Stimulated activated naive B cell treated with anti-CD40 and anti-IgM and Interleukin-4, amounts not matched to agents 10 μg/mL and 1 μg/mL and 100 μg/mL, for 72 hours (primary cell): ENCODE results near the gene ZSWIM5.
"Not testable (repeated sequence)": the region's sequence is repeated elsewhere in the genome, so short reads cannot be mapped to it uniquely, and the experiment has no call there.

ENCODE experiments used
- ATAC-seq, 2 donors: fragments of 150-1000 bp; cut with Tn5 transposase; replicated peaks; 2 replicates each; pipeline ENCODE4 v1.10.0; 2021; ENCODE audit warnings: moderate library complexity in 1 of 2
- DNase-seq: peaks from one replicate; pipeline ENCODE4 v3.0.0; 2021
- H3K27ac Mint-ChIP-seq: one replicate; pipeline ENCODE4 v1.8.0; 2022; ENCODE audit warnings: mild to moderate bottlenecking, mixed read lengths
- H3K27me3 Mint-ChIP-seq, 2 donors: one replicate each; pipeline ENCODE4 v1.8.0; 2022; ENCODE audit warnings: mixed read lengths in 2 of 2
- H3K36me3 Mint-ChIP-seq, 2 donors: one replicate each; pipeline ENCODE4 v1.8.0; 2022; ENCODE audit warnings: mixed read lengths in 2 of 2, mild to moderate bottlenecking in 1 of 2
- H3K4me1 Mint-ChIP-seq, 2 donors: one replicate each; pipeline ENCODE4 v1.8.0; 2022; ENCODE audit warnings: mixed read lengths in 2 of 2, mild to moderate bottlenecking in 1 of 2
- H3K4me3 Mint-ChIP-seq, 2 donors: one replicate each; pipeline ENCODE4 v1.8.0; 2022; ENCODE audit warnings: mild to moderate bottlenecking in 2 of 2, mixed read lengths in 2 of 2, moderate library complexity in 1 of 2
- H3K9me3 Mint-ChIP-seq, 2 donors: one replicate each; pipeline ENCODE4 v1.8.0; 2022; ENCODE audit warnings: mixed read lengths in 2 of 2, mild to moderate bottlenecking in 1 of 2

Gene ZSWIM5

DNA sequence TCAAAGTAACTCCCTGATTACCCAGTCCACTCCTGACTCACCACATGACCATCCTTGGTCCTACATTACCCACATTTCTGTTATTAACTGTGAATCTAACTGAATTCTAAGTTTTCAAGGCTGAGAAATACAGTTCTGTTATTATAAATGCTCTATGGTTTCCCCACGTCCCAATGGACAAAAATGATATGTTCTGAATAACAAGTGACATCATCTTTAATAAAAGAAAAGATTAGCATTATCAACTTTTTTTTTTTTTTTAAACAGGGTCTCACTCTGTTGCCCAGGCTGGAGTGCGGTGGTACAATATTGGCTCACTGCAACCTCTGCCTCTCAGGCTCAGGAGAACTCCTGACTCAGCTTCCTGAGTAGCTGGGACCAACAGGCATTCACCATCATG lies 59.6 kb downstream of the ZSWIM5 start:
- Mint-ChIP-seq H3K36me3 (no peaks in the 10 kb centered on the region), H3K27me3 (peaks cover under 1 to 13% of the 10 kb centered on the region in 2 donors), H3K9me3 (no peaks in the 10 kb centered on the region), H3K4me1 (no peaks in the 10 kb centered on the region), H3K27ac (no peak overlapping the region), H3K4me3 (no peak overlapping the region)
- DNase-seq (no peak), ATAC-seq (no peak)

DNA sequence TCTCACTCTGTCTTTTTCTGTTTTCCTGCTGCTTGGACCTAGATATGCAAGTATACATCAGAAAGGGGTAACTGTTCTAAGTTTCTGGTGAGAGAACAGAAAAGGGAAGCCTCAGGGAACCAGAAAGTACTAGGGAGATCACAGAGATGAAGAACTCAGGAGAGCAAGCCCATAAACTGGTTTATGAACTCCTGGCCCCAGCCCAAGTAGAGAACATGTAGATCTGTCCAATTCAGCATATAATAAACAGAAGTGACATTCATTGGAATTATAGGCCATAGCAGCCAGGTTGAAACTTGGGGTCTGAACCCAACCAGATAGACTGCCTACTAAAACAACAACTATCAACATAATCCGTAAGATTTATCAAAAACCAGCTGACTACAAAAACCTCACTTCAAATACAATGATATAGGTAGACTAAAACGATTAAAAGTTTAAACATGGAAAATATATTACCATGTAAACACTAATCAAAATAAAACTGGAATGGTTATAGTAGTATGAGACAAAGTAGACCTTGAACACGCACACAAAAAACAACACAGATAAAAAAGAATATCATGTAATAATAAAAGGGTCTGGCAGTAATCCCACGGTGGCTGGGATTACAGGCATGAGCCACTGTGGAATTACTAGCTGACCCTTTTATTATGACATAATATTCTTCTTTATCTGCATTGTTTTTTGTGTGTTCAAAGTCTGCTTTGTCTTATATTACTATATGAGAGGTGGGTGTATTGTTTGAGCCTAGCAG lies 65.0 kb downstream of the ZSWIM5 start:
- no peak for DNase-seq
- ATAC-seq, result no peak
- Mint-ChIP-seq H3K4me3 (no peak overlapping the region), H3K4me1 (no peaks in the 10 kb centered on the region), H3K9me3 (no peaks in the 10 kb centered on the region), H3K27ac (no peak overlapping the region), H3K27me3 (peaks cover 0 to 7% of the 10 kb centered on the region in 2 donors), H3K36me3 (no peaks in the 10 kb centered on the region)

- Mint-ChIP-seq H3K27ac (no peak overlapping the region), H3K27me3 (peaks cover 0 to 9% of the 10 kb centered on the region in 2 donors), H3K36me3 (no peaks in the 10 kb centered on the region), H3K4me3 (no peak overlapping the region), H3K4me1 (no peaks in the 10 kb centered on the region), H3K9me3 (no peaks in the 10 kb centered on the region)
- no peak for ATAC-seq
- no peak for DNase-seq
Measured at GRCh38 chr1:45136984-45137383, 69.4 kb downstream of the ZSWIM5 start.

DNA sequence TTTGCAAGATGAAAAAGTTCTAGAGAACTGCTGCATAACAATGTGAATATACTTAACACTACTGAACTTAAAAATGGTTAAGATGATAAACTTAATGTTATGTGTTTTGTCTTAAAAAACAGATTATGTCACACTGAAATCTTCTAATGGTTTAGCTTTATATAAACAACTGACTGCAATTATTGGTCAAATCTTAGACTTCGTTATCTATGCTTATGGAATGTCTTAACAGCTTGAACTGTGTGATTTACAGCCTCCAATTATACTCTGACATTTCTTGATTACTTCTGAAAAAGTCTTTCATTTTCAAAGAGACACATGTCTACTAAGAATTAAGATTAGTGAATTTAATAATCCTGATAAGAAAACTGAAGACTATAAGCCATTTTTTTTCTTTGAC lies 71.1 kb downstream of the ZSWIM5 start:
- Mint-ChIP-seq H3K4me1 (no peaks in the 10 kb centered on the region), H3K27me3 (peaks cover 0 to 12% of the 10 kb centered on the region in 2 donors), H3K27ac (no peak overlapping the region), H3K4me3 (no peak overlapping the region), H3K36me3 (no peaks in the 10 kb centered on the region), H3K9me3 (no peaks in the 10 kb centered on the region)
- DNase-seq, result no peak
- ATAC-seq, result no peak

- no peaks in the 10 kb centered on the region for H3K4me1 Mint-ChIP-seq
- H3K4me3 Mint-ChIP-seq, result no peak overlapping the region
- no peak overlapping the region for H3K27ac Mint-ChIP-seq
- peaks cover 0 to 16% of the 10 kb centered on the region in 2 donors for H3K27me3 Mint-ChIP-seq
- ATAC-seq (no peak), DNase-seq (no peak)
- no peaks in the 10 kb centered on the region for H3K36me3 Mint-ChIP-seq
- H3K9me3 Mint-ChIP-seq, result no peaks in the 10 kb centered on the region
Measured at GRCh38 chr1:45134461-45134873, 71.9 kb downstream of the ZSWIM5 start.

DNA sequence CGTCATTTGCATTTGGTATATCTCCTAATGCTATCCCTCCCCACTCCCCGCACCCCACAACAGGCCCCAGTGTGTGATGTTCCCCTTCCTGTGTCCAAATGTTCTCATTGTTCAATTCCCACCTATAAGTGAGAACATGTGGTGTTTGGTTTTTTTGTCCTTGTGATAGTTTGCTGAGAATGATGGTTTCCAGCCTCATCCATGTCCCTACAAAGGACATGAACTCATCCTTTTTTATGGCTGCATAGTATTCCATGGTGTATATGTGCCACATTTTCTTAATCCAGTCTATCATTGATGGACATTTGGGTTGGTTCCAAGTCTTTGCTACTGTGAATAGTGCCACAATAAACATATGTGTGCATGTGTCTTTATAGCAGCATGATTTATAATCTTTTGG lies 73.7 kb downstream of the ZSWIM5 start:
- H3K9me3 Mint-ChIP-seq, H3K4me3 Mint-ChIP-seq, H3K4me1 Mint-ChIP-seq, H3K27ac Mint-ChIP-seq, DNase-seq, H3K36me3 Mint-ChIP-seq, ATAC-seq: not testable (repeated sequence)
- H3K27me3 Mint-ChIP-seq, result peaks cover 0 to 20% of the 10 kb centered on the region in 2 donors

DNA sequence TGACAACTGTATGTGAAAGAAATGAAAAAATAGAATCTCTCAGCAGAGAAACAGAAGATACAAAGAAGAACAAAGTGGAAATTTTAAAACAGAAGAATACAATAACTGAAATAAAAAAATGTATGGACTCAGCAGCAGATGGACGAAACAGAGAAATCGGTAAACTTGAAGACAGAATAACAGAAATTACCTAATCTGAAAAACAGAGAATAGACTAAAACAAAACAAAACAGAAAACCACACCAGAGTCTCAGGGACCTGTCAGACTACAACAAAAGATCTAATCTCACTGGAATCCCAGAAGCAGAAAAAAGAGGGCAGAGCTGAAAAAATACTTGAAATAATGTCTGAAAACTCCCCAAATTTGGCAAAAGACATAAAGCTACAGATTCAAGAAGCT lies 83.0 kb downstream of the ZSWIM5 start:
- H3K4me3 Mint-ChIP-seq, result no peak overlapping the region
- H3K4me1 Mint-ChIP-seq, result no peaks in the 10 kb centered on the region
- DNase-seq (no peak), ATAC-seq (no peak)
- H3K9me3 Mint-ChIP-seq, result no peaks in the 10 kb centered on the region
- peaks cover 9 to 16% of the 10 kb centered on the region in 2 donors for H3K27me3 Mint-ChIP-seq
- no peak overlapping the region for H3K27ac Mint-ChIP-seq
- H3K36me3 Mint-ChIP-seq, result no peaks in the 10 kb centered on the region

GRCh38 chr1:45122724-45123123 lies 83.7 kb downstream of the ZSWIM5 start:
- no peak for DNase-seq
- Mint-ChIP-seq H3K9me3 (no peaks in the 10 kb centered on the region), H3K27ac (no peak overlapping the region), H3K36me3 (no peaks in the 10 kb centered on the region), H3K27me3 (peaks cover 9 to 16% of the 10 kb centered on the region in 2 donors), H3K4me3 (no peak overlapping the region), H3K4me1 (no peaks in the 10 kb centered on the region)
- no peak for ATAC-seq

- Mint-ChIP-seq H3K4me1 (peaks cover 0 to 5% of the 10 kb centered on the region in 2 donors), H3K4me3 (no peak overlapping the region), H3K9me3 (no peaks in the 10 kb centered on the region), H3K36me3 (no peaks in the 10 kb centered on the region), H3K27ac (no peak overlapping the region), H3K27me3 (peaks cover 9 to 21% of the 10 kb centered on the region in 2 donors)
- ATAC-seq, result no peak
- DNase-seq, result no peak
Measured at GRCh38 chr1:45117766-45118165, 88.6 kb downstream of the ZSWIM5 start.

DNA sequence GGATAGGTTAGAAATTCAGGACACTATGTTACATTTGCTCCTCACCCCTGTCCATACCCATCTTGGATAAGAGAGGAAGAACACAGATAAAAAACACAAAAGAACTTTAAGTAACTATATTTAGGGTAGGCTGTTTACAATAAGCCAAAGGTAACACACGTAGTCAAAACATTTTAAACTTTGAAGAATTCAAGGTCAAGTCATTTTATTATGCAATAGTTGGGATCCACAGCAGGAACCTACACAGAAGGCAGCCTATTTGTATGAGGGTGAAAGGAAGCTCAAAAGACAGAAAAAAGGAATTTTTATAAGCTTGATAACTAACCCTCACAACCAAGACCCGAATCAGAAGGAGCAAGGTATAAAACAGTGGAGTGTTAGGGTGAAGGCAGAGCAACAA lies 89.6 kb downstream of the ZSWIM5 start:
- Mint-ChIP-seq H3K27me3 (peaks cover 9 to 21% of the 10 kb centered on the region in 2 donors), H3K36me3 (no peaks in the 10 kb centered on the region), H3K27ac (no peak overlapping the region), H3K9me3 (no peaks in the 10 kb centered on the region), H3K4me3 (no peak overlapping the region), H3K4me1 (peaks cover 0 to 5% of the 10 kb centered on the region in 2 donors)
- ATAC-seq (no peak), DNase-seq (no peak)

GRCh38 chr1:45116340-45116739 lies 90.1 kb downstream of the ZSWIM5 start:
- Mint-ChIP-seq H3K36me3 (no peaks in the 10 kb centered on the region), H3K9me3 (no peaks in the 10 kb centered on the region), H3K27me3 (peaks cover 8 to 17% of the 10 kb centered on the region in 2 donors), H3K27ac (no peak overlapping the region), H3K4me3 (no peak overlapping the region), H3K4me1 (peaks cover 0 to 5% of the 10 kb centered on the region in 2 donors)
- DNase-seq, result no peak
- no peak for ATAC-seq

- not testable (repeated sequence) for H3K27ac Mint-ChIP-seq, ATAC-seq, DNase-seq, H3K4me1 Mint-ChIP-seq, H3K9me3 Mint-ChIP-seq, H3K4me3 Mint-ChIP-seq, H3K36me3 Mint-ChIP-seq, H3K27me3 Mint-ChIP-seq
Measured at GRCh38 chr1:45115198-45115597, 91.2 kb downstream of the ZSWIM5 start.

DNA sequence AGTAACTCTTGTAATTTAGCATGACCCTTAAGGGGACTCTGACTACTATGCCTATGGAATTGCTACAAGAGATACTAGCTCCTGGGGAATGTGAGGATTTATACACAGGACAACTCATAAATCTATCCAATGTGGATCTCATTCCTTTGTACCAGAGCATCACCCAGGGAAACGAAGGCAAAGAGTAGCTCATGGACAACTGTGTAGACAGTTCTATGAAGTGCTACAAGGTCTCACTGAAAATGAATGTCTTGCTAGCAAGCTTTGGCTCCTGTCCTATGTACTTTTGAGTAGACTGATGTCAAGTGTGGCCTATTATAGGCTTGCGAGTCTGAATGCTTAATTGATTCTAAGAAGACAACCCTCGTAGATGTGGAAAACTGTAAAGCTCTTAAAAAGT lies 93.7 kb downstream of the ZSWIM5 start:
- peaks cover 0 to 8% of the 10 kb centered on the region in 2 donors for H3K27me3 Mint-ChIP-seq
- H3K27ac Mint-ChIP-seq, result no peak overlapping the region
- peaks cover under 1 to 1% of the 10 kb centered on the region in 2 donors for H3K9me3 Mint-ChIP-seq
- H3K4me3 Mint-ChIP-seq, result no peak overlapping the region
- DNase-seq, result no peak
- H3K36me3 Mint-ChIP-seq, result no peaks in the 10 kb centered on the region
- no peak for ATAC-seq
- peaks cover 0 to 5% of the 10 kb centered on the region in 2 donors for H3K4me1 Mint-ChIP-seq

GRCh38 chr1:45111239-45111638 lies 95.2 kb downstream of the ZSWIM5 start:
- no peak overlapping the region for H3K27ac Mint-ChIP-seq
- H3K36me3 Mint-ChIP-seq, result no peaks in the 10 kb centered on the region
- H3K27me3 Mint-ChIP-seq, result peaks cover 0 to 11% of the 10 kb centered on the region in 2 donors
- peaks cover 2 to 3% of the 10 kb centered on the region in 2 donors for H3K9me3 Mint-ChIP-seq
- H3K4me3 Mint-ChIP-seq, result no peak overlapping the region
- DNase-seq (no peak), ATAC-seq (no peak)
- peaks cover 0 to 2% of the 10 kb centered on the region in 2 donors for H3K4me1 Mint-ChIP-seq

DNA sequence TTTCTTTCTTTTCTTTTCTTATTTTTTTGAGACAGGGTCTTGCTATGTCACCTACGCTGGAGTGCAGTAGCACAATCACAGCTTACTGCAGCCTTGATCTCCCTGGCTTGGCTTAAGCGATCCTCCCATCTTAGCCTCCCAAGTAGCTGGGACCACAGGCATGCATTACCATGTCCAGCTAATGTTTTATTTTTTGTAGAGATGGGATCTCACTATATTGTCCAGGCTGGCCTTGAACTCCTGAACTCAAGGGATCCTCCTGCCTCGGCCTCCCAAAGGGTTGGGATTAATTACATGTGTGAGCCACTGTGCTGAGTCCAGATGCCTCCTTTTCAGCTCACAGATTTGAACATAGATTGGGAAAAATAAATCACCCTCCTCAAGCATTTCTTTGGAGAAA lies 98.6 kb downstream of the ZSWIM5 start:
- peaks cover 2 to 3% of the 10 kb centered on the region in 2 donors for H3K9me3 Mint-ChIP-seq
- H3K27ac Mint-ChIP-seq, result no peak overlapping the region
- peaks cover 0 to 5% of the 10 kb centered on the region in 2 donors for H3K27me3 Mint-ChIP-seq
- H3K4me3 Mint-ChIP-seq, result no peak overlapping the region
- no peaks in the 10 kb centered on the region for H3K4me1 Mint-ChIP-seq
- ATAC-seq (no peak), DNase-seq (no peak)
- no peaks in the 10 kb centered on the region for H3K36me3 Mint-ChIP-seq
